ENCODE results near the gene PTK7.
A peak's percentile ranks its signal among the peaks of the same experiment; 100 is the strongest.

PTK7 gene

GRCh38 chr6:43146709-43147688 lies 70.9 kb downstream of the PTK7 start:
- DNase-seq (ENCODE audit: low spot score), result no peak

GRCh38 chr6:43147691-43148477 lies 71.8 kb downstream of the PTK7 start:
- DNase-seq (ENCODE audit: low spot score), result no peak

- no peak for DNase-seq (ENCODE audit: low spot score)
These were observed 73.2 kb downstream of the PTK7 start for GRCh38 chr6:43149265-43149664.

- no peak for DNase-seq (ENCODE audit: low spot score)
These were observed 74.1 kb downstream of the PTK7 start for GRCh38 chr6:43150051-43150751.

DNA sequence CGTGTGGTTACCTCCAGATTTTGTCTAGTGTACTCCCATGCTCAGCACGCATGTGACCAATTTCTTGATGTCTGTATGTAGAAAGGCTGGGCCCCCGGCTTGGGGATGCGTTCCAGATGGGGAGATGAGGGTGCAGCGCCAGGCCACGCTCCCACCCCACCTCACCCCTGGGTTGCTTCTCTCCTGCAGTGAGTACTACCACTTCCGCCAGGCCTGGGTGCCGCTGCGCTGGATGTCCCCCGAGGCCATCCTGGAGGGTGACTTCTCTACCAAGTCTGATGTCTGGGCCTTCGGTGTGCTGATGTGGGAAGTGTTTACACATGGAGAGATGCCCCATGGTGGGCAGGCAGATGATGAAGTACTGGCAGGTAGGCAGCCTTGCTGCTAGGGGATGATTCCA lies 83.5 kb downstream of the PTK7 start:
- DNase-seq (ENCODE audit: low spot score), result no peak

- no peak for DNase-seq (ENCODE audit: low spot score)
These were observed 87.8 kb downstream of the PTK7 start for GRCh38 chr6:43163899-43164298.

GRCh38 chr6:43170417-43170930 lies 94.4 kb downstream of the PTK7 start:
- peak; percentile 82 for DNase-seq (ENCODE audit: low spot score)

DNA sequence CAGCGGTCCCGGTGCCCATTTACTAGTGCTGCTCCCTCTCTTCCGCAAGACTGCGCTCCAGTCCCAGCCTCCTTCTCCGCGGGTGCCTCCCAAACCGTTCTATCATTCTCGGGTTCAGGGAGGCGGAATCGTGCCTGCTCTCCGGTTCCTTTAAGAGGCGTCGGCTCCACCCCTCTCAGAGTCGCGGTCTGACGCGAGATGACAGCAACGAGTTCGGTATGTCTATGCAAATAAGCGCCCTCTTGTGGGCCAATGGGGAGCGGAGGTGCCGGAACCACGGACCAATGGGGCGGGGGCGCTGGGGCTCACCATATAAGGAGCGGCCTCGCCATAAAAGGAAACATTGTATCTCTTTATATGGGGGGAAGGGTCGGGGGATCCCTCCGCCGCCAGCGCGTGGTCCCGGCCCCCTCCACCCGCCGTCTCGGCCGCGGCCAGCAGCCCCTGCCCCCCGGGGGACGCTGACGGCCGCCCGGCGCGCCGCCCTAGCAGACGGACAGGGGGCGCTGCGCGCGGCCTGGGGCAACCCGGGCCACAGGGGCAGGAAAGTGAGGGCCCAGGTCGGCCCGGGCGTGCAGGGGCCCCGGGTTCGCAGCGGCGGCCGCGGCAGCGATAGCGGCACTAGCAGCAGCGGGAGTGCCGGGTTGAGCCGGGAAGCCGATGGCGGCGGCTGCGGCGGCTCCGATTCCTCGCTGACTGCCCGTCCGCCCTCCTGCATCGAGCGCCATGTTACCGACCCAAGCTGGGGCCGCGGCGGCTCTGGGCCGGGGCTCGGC lies 95.0 kb downstream of the PTK7 start, which contains the start of gene SRF:
TSS of gene SRF (plus strand) at position 339 of the 776 bp plus-strand sequence. CDS start at position 727, 388 bp downstream.
- DNase-seq (ENCODE audit: low spot score), result peak; percentile 96

GRCh38 chr6:43171707-43172103 lies 95.6 kb downstream of the PTK7 start:
- DNase-seq (ENCODE audit: low spot score), result no peak

- DNase-seq (ENCODE audit: low spot score), result peak; percentile 12
These were observed 96.2 kb downstream of the PTK7 start for GRCh38 chr6:43172104-43173007.

GRCh38 chr6:43173591-43174262 lies 97.6 kb downstream of the PTK7 start:
- DNase-seq (ENCODE audit: low spot score), result no peak

- DNase-seq (ENCODE audit: low spot score), result peak; percentile 99
These were observed 98.4 kb downstream of the PTK7 start for GRCh38 chr6:43174263-43175112.

GRCh38 chr6:43175676-43176422 lies 99.7 kb downstream of the PTK7 start:
- no peak for DNase-seq (ENCODE audit: low spot score)

DNA sequence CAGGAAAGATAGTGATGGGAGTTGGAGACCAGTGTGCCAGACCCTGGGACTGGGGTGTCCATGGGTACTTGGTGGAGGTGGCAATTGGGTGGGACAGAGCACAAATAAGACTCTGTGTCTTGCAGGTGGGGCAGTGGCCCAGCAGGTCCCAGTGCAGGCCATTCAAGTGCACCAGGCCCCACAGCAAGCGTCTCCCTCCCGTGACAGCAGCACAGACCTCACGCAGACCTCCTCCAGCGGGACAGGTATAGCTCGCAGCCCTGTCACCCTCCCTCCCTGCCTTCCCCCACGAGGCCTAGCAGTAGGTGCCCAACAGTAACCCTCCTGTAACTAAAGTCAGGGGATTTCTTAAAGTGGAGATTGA lies 100.3 kb downstream of the PTK7 start:
- no peak for DNase-seq (ENCODE audit: low spot score)

GRCh38 chr6:43178150-43178549 lies 102.0 kb downstream of the PTK7 start:
- no peak for DNase-seq (ENCODE audit: low spot score)

DNA sequence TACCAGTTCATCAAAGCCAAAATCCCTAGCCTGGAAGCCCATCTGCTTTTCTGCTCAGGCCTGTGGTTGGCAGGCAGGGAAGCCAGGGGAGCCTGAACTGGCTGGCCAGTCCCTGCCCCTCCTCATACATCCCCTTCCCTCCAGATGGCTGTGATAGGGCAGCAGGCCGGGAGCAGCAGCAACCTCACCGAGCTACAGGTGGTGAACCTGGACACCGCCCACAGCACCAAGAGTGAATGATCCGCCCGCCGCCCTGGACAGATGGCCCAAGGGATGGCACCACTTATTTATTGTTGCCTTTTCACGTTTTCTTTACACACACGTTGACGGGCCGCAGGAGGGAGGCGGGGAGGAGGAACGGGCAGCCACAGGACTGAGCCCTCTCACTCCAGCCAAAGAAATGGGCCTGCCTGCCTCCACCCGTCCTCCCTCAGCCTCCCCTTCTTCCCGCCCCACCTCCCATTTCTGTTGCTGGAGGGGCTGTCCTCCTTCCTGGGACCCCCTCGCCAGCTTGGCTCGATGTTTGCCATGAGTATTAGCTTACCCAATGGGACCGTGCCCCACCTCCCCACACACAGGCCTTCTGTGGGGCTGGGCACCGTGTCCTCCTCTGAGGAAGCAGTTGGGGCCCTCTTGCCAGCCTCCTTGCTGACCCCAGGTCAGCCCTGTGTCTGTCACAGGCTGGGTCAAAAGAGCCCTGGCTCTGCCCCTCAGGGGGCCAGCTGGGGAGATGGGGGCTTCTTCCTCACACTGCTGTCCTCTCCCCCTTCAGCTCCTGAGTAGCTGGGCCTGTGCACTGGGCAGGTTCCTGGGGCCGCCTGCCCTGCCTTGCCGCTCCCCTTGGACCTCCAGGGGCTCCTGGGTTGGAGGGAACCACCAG lies 103.1 kb downstream of the PTK7 start:
- no peak for DNase-seq (ENCODE audit: low spot score)

- DNase-seq (ENCODE audit: low spot score), result no peak
These were observed 103.9 kb downstream of the PTK7 start for GRCh38 chr6:43180058-43180457.
